GM18907 (cell line): ENCODE data around the gene PSMA1.
A peak's percentile ranks its signal among the peaks of the same experiment; 100 is the strongest.
"Not testable (repeated sequence)": the region's sequence is repeated elsewhere in the genome, so short reads cannot be mapped to it uniquely, and the experiment has no call there.

Experiments
- ATAC-seq: cut with Tn5 transposase; IDR thresholded peaks from one replicate; pipeline ENCODE4 v1.9.1; 2021; ENCODE audit warnings: mild to moderate bottlenecking, moderate library complexity; ENCODE audit not compliant: unreplicated experiment

PSMA1 gene

GRCh38 chr11:14535166-14535565 lies 15.0 kb upstream of the PSMA1 start:
- not testable (repeated sequence) for ATAC-seq

GRCh38 chr11:14529951-14530350 lies 9.8 kb upstream of the PSMA1 start:
- ATAC-seq = no peak

GRCh38 chr11:14529321-14529720 lies 9.1 kb upstream of the PSMA1 start:
- ATAC-seq = no peak

DNA sequence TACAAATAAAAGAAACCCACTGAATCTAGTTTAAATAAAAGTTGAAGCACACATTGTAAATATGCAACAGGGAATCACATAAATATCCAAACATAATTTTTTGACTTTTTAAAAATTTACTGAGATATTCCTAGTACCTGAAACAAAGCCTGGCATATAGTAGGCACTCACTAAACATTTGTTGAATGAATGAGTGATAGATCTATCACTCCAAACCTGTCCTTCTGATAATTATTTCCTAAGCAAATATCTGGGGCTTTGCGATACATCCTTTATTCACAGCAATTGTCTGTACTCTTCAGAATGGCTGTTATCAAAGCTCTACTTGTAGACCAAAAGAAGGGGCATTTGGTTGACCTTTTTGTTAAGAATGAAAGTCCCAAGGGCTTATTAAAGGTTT lies 2.6 kb upstream of the PSMA1 start:
- no peak for ATAC-seq

- ATAC-seq = no peak
Measured at GRCh38 chr11:14522245-14522644, 2.1 kb upstream of the PSMA1 start.

DNA sequence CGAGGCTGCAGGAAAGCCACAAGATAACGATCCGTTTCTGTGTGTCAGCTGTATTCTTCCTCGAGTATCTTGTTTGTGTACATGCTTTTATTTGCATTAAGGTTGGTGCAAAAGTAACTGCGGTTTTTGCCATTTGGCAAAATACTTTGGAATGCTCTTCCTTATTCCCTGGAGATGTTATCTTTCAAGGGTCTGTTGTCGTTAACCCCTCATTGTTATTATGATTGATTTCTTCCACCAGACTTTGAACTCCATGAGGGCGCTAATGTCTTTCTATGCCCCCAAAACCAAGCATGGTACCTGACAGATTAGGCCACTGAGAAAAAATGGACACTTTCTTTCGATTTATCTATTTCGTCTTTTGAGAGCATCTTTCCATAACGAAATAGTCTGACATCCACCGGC lies 563 bp upstream of the PSMA1 start:
- ATAC-seq = no peak

DNA sequence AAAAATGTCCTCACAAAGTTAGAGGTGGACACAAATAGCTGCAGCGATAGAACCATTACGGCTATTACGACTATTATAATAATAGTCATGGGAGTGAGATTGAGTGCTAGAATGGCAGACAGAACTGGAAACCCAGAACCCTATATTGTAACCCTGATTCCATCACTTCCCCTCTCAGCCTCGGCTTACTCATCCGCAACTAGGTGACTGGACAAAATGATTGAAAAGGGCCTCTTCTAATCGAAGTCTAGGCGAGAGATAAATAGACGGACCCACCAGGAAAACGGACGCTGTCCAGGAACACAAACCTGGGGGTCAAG lies 629 bp downstream of the PSMA1 start:
- peak; percentile 7 for ATAC-seq

DNA sequence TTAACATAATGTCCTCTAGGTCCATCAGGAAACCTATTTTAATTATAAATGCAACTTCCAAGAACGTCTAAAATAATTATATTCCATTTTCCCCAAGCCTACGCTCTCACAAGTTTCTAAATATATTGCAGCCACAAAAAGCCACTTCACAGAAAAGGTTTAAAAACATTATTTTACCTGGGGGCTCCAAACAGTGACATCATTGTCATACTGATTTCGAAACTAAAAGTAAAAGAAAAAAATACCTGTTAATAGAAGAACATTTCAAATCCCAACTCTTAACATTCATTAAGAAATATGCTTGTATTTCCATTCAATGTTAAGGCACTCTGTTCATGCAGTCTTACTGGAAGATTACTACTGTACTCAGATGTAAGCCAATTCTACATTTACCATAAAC lies 1.4 kb downstream of the PSMA1 start:
- no peak for ATAC-seq

GRCh38 chr11:14513800-14514199 lies 6.4 kb downstream of the PSMA1 start:
- no peak for ATAC-seq

GRCh38 chr11:14506532-14506931 lies 13.7 kb downstream of the PSMA1 start:
- no peak for ATAC-seq

- no peak for ATAC-seq
Measured at GRCh38 chr11:14503023-14503422, 17.2 kb downstream of the PSMA1 start.

DNA sequence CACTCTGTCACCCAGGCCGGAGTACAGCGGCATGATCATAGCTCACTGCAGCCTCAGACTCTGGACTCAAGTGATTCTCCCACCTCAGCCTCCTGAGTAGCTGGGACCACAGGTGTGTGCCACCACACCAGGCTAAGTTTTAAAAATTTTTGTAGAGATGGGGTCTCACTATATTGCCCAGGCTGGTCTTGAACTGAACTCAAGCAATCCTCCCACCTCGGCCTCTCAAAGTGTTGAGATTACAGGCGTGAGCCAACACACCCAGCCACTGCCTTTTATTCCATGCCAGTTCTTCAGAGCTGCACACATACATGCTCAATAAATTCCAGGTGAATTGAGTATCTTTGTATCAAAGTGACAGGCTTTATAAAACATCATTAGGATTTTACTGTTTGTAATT lies 18.1 kb downstream of the PSMA1 start:
- no peak for ATAC-seq

DNA sequence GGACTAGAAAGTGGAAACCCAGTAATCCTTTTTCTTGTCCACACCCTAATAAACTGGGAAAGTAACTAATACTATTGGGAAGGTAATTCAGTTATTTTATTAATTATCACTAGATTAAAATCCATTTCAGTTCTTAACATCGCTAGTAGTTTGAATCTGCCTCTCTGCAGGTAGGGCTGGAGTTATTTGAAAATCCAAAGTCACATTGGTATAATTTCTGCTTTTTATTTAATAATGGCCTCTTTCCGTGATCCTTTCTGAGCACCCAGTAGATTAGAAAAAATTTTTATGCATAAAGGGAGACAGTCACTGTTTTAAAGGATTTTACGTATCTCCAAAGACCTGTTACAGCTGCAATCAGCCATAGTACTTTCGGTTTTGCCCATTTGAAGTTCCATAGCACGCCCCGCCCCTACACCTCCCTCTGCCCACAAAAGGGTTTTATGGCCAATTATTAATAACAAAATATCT lies 20.0 kb downstream of the PSMA1 start:
- peak; percentile 56 for ATAC-seq

DNA sequence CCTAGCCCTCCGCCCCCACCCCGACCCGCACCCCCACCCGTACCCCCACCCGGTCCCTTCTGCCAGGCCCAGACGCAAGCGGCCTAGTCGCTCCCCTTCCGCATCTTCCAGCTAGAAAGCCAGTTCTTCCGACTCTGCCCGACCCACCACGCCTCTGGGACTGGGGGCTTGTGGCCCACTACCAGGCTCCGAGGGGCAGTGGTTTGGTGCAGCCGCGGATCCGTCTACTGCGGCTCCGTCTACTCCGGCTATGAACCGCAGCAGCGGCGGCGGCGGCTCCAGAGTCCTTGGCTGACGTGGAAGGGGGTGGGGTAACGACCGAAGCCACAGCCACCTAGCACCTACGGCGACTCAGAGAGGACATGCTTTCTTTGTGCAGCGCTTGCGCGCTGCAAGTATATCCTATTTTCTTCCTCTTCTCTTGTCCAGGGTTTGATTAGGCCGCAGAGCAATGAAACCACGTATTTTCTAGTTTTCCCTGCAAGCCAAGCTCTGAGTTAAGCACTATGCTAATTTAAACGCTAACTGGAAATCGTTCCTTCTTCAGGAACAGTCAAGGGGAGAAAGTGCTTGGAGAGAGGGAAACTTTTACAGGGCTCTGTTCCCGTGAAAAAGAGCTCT lies 20.5 kb downstream of the PSMA1 start, which contains the start of gene COPB1:
Gene COPB1, minus strand, starts transcription at position 252 of the 621 bp plus-strand sequence. CDS start 883 bp downstream, outside the sequence.
- ATAC-seq = peak; percentile 85

DNA sequence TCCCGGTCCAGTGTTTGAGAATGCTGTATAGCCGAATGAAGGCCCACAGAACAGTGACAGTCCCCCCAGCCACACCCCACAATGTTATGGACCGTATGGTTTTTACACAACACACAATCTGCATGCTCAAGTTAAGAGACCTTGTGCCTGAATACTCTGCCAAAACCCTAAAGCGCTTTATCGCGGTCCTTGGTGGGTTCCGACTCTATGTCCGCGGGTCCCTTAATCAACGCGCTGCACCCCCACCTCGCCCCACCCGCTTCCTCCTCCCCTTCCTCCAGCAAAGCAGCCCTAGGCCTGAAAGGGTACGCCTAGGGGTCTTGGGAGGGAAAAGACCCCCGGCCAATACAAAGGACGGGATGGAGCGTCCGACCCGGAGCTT lies 21.0 kb downstream of the PSMA1 start:
- peak; percentile 16 for ATAC-seq

DNA sequence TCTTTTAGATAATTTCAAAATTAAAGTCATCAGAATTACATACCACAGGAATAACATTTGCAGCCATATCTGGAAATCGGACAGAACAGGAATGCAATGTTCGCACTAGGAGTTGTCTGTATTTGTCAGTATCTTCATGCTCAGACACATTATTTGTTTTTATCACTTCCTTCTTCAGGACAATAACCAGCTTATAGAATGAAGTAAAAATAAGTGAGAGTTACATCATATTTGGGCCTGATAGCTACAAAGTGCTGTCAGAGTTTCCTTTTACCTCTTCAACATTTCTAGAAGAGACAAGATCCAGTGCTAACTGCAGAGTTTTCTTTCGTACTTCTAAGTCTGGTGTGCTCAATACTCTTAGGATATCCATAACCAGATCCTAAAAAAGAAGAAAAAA lies 39.5 kb downstream of the PSMA1 start:
- no peak for ATAC-seq

DNA sequence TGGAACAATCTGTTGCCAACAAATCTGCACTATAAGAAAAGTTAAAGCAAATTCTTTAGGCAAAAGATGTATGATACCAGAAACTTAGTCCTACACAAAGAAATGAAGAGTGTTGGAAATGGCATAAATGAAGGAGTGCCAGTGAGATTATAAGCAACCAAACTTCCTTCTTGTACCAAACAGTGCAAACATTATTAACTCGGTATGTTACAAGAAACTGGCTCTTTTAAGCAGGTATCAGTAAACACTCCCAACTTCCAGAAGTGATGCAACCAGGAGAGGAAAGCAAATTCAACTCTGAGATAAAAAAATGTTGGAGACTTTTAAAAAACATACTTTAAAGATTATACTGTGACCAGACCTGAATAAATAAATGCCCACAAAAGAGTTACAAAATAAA lies 49.1 kb downstream of the PSMA1 start:
- no peak for ATAC-seq

GRCh38 chr11:14463623-14464022 lies 56.6 kb downstream of the PSMA1 start:
- ATAC-seq = no peak

- no peak for ATAC-seq
Measured at GRCh38 chr11:14460147-14460546, 60.0 kb downstream of the PSMA1 start.

DNA sequence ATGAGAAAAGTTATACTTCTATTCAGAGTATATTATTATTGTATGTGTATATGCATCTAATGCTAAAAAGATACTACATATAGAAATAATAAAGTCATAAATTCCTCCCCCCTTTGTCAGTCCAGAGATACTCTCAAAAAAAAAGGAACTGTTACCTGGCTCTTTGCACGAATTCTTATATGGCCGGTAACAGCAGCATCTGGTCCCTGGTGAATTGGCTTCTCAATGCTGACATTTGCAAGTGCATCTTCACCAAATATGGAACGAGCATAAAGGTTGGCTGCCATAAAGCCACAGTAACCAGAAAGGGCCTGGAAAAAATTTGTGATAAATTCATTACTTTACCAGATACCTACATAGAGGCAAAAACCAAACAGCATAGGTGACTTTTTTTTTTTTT lies 61.8 kb downstream of the PSMA1 start:
- no peak for ATAC-seq

DNA sequence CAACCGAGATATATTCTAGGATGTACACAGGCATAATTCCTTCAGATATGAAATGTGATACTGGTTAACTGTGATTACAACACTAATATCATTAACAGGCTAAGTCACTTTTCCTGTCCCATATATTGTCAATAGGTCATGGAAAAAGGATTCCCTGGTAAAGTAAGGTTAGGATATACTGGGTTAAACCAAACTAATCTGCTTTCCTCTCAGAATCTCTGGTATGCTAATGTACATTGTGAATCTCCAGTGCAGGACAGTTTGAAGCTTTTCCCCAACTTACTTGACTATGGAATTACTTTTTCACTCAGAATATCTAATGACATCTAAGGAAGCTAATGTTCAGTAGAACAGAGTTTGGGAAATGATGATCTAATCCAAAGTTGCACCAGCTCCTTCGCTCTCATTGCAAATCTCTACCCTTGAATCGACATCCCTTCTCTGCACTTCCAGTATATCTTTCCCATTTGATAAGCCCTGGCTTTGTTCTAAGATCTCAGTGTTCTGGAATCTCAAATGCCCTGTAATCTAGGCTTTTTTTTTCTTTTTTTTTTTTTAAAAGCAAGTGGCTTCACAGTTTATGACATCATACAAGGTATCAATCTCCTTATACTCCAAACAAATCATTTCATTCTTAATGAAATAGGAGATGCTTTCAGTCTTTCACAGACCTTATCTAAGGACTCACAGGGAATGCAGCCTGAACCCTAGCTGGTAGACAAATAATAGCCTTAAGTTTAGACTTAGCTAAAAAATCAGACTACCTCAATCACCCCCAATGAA lies 64.3 kb downstream of the PSMA1 start:
- no peak for ATAC-seq
